SKM-1 treated with dmso at 0.1 percent for 144 hours (cell line): Measurements from ENCODE around the gene POLN.
"Not testable (repeated sequence)": the region's sequence is repeated elsewhere in the genome, so short reads cannot be mapped to it uniquely, and the experiment has no call there.

ENCODE experiments used
- DNase-seq: peaks from one replicate; lab custom pipeline; 2025; ENCODE audit not compliant: unreplicated experiment; lab: John Stamatoyannopoulos, UW

The POLN gene

GRCh38 chr4:2044542-2045517, 197.1 kb downstream of the POLN start:
- no peak for DNase-seq

GRCh38 chr4:2044119-2044485, 197.8 kb downstream of the POLN start:
- no peak for DNase-seq

DNA sequence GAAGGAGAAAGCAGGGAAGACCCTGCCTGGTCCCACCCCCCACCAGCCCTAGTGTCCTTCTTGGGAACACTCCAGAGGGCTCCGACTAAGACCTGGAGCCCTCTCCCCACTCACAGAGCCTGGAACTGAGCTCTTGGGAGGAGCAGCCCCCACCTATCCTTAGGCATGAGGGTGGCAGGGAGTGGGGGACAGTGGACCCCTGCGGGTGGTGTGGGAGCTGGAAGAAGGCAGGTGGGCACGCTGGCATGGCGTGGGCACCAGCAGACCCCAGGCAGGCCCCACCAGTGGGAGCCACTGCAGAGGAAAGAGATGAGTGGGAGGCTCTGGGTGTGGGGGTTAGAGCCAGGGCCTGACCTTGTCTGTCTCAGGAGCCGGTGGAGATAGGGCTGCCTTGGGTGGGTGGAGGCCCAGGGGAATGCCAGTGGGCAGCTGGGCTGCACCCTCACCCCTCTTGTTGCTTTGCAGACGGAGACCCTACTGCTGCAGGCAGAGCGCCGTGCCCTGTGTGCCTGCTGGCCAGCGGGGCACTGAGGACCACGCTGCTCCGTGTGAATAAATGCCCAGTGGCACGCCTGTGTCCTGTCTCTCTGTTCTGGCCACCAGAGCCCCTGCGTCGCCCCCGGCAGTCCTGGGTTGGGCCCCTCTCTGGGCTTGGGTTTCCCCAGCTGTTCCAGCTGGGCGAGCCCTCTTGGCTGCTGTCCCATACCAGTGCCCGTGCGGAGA, 198.4 kb downstream of the POLN start:
- DNase-seq, result no peak

GRCh38 chr4:2042947-2043395, 198.9 kb downstream of the POLN start:
- no peak for DNase-seq

- DNase-seq, result no peak
These were observed 199.5 kb downstream of the POLN start for GRCh38 chr4:2042204-2042946.

- DNase-seq, result peak; percentile 92
These were observed 200.4 kb downstream of the POLN start for GRCh38 chr4:2041239-2042130.

GRCh38 chr4:2040391-2041238, 201.3 kb downstream of the POLN start:
- DNase-seq, result no peak

DNA sequence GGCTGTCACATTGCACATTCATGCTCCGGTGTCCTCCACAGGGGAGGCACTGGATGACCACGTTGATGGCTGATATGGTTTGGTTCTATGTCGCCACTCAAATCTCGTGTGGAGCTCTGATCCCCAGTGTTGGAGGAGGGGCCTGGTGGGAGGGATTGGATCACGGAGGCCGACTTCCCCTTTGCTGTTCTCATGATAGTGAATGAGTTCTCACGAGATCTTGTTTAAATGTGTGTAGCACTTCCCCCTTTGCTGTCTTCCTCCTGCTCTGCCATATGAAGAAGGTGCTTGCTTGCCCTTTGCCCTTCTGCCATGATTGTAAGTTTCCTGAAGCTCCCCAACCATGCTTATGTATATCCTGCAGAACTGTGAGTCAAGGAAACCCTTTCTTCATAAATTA, 205.1 kb downstream of the POLN start:
- peak; percentile 27 for DNase-seq

DNA sequence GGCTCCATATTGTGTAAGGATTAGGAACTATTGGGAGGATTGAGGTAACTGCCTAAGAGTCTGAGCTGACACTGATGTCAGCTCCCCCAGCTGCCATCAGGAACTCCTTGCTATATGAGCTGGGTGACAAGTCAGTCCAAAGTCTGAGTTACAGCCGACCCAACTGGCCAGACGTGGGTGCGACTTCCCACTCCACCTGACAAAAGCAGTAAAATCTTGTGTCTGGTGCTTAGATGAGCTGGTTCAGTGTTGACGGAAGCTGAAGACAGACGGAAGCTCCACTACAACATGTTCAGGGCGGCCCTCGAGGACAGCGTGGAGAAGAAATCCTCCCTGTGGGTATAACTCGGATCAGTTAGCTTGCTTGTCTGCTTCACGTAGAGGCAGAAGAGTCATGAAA, 205.6 kb downstream of the POLN start:
- DNase-seq, result no peak

- not testable (repeated sequence) for DNase-seq
These were observed 210.8 kb downstream of the POLN start for GRCh38 chr4:2031161-2031560.

DNA sequence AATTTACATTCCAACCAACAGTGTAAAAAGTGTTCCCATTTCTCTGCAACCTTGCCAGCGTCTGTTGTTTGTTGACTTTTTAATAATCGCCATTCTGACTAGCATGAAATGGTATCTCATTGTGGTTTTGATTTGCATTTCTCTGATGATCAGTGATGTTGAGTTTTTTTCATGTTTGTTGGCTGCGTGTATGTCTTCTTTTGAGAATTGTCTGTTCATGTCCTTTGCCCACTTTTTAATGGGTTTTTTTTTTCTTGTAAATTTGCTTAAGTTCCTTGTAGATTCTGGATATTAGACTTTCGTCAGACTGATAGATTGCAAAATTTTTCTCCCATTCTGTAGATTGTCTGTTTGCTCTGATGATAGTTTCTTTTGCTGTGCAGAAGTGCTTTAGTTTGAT, 214.8 kb downstream of the POLN start:
- DNase-seq, result not testable (repeated sequence)

- no peak for DNase-seq
These were observed 216.1 kb downstream of the POLN start for GRCh38 chr4:2025817-2026216.

DNA sequence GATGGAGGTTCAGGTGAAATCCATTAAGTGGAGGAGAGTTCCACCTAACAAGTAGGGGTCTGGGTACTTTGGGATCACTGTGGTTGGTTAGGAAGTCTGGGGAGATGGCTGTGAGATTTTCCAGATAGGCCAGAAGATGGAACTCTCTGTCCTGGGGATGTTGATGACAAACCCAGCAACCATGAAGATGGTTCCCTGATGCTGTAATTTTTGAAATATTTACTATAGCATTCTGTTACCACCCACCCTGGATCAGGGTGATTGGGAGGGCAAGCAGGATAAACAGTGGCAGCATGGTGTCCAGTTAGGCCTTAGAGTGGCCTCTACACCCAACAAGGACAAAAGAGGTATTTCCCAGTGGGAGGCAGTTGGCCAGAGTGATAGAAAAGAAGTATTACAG, 217.2 kb downstream of the POLN start:
- DNase-seq, result no peak
